GM19193 (cell line): ENCODE data around the gene NDUFV1.

Experiments used
- POLR2A ChIP-seq: IDR thresholded peaks from 4 replicates; pipeline ENCODE4 v1.6.1; 2011; ENCODE audit not compliant: insufficient read depth, insufficient read length; ENCODE audit errors: extremely low read depth

The NDUFV1 gene

DNA sequence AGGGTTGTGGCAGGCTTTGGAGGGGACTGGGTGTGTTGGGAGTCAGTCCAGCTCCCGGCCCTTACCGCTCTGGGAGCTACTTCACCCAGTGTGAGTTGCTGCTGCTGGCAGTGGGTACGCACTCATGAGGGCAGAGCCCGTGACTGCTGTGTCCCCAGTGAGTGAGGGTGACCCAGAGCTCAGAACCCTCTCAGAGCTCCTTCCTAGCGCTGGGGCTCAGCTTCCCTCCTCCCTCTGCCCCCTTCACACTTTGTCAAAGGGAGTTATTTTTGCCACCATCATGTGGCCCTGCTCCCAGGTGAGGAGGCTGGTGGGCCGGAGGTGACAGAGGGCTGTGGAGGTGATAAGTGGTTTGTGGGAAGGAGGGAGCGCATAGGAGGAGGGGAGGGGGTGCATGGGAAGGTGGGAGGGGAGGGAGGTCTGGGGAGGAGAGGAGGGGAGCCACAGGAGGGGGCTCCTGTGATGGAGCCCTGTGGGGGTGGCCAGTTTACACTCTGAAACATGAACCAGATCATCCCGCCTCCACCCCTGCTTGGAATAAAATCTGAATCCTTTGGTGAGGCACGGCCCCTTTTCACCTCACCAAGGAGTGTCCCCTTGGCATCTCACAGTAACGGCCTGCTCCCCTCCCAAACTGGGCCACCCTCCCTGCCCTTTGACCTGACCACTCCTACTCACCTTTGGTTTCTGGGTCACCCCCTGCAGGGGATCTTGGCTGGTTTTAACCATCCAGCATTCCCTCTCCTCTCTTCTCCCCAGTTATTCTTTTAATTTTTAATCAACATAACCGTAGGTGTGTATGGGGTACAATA, 9.9 kb downstream of the NDUFV1 start:
- no peak for TF ChIP-seq POLR2A

DNA sequence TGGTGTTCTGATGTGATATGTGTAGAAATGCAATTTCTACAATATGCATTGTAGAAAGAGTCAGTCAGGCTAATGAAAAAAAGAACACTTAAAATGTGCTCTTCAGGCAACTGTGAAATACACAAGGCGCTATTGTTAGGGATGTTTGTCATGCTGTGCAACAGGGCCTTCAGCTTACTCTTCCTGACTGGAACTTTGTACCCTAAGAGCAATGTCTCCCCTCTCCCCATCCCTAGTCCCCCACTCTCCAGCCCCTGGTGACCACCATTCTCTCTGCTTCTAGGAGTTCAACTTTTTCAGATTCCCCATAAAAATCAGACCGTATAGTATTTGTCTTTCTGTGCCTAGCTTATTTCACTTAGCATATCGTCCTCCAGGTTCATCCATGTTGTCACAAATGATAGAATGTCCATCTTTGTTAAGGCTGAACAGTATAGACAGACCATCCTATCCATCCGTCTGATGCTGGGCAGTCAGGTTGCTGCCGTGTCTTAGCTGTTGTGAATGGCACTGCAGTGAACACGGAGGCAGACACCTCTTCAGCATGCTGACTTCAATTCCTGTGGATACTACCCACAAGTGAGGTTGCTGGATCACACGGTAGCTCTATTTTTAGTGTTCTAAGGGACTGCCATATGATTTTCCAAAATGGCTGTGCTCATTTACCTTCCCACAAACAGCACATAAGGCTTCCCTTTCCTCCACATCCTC, 10.7 kb downstream of the NDUFV1 start:
- no peak for TF ChIP-seq POLR2A

DNA sequence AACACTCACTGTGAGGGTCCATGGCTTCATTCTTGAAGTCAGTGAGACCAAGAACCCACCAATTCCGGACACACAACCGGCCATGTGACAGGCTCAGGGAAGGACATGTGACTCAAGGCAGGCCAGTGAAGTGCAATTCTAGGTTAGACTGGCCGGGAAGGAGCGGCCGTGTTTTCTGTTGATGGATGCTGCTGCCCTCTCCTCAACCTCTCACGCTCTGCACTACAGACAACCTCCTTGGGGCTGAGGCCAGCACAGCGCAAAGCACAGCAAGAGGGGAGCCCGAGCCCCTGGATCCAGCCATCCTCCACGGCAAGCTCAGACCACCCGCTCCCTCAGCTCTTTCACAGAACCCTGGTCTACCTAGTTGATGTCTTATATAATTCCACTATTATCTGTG, 20.2 kb downstream of the NDUFV1 start:
- TF ChIP-seq POLR2A = no peak

DNA sequence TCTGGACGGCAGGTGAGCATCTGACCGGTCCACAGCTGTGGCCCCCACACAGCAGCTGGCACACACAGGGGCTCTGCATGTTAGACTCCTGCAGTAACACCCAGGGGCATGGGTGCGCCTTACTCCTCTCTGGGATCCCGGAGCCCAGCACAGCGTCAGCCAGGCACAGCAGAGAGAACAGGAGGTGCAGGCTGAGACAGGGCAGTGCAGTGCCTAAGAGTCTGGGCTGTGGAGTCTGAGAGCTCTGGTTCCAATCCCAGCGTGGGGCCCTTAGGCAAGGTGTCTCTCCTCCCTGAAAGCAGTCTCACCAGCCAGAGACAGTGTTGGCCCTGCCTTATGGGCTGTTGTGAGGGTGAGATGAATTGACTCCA, 20.7 kb downstream of the NDUFV1 start:
- no peak for TF ChIP-seq POLR2A

DNA sequence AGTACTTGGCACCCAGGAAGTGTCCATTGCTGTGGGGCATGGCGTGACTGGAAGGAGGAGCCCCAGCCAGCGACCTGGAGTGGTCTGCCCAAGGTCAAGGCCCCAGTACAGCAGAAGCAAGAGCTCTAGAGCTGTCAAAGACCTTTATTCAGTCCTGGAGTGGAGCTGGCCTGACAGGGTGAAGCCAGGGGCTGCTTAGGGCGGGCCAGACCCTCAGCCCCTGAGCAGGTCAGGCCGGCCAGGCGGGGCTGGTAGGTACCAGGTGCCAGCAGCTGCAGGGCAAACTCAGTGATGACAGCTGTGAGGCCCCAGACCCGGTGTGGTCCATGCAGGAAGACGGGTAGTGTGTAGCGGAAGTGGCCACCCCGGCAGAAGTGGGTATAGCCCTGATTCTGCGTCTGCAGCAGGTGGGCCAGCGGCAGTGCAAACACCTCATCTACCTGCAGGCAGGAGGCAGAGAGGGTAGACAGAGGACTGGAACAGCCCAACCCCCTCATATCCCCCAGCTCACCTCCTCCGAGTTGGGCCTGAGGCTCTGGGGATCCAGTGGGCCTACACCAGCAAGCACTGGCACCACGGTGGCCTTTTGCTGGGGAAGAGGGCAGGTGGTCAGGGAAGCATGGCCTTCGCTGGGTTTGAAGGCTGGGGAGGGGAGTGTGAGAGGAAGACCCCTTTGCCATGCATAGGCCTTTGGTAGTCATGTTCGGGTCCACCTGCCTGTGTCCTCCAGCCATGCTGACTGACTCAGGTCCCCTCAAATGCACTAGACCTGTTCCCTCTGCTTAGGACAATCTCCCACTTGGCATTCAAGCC, 21.3 kb downstream of the NDUFV1 start:
- no peak for TF ChIP-seq POLR2A

DNA sequence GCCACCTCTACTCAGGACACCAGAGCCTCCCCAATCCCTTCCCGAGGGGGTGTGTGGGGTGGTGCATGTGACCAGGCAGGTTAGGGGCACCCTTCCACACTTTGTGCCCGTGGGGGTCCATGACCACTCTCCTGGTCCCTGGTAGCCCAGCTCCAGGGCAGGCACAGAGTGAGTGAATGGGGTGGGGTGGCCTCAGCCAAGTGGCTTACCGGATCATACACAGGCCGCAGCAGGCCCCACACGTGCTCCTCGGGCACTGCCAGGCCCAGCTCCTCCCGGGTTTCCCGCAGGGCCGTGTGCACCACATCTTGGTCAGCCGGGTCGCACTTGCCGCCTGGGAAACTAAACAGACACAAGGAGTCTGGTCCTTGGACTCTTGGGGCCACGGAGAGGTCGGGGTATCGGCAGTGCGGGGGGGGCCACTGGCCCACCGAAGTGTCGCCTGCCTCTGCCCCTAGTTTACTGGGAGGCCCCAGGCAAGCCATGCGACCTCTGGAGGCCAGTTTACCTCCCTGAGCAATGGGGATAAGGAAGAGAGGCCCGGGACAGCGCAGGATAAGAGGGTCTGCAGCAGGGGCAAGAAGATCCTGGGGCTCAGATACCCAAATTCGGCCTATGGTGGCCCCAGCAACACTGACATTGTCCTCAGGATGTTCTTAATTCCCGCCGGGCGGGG, 22.1 kb downstream of the NDUFV1 start:
- TF ChIP-seq POLR2A = no peak

DNA sequence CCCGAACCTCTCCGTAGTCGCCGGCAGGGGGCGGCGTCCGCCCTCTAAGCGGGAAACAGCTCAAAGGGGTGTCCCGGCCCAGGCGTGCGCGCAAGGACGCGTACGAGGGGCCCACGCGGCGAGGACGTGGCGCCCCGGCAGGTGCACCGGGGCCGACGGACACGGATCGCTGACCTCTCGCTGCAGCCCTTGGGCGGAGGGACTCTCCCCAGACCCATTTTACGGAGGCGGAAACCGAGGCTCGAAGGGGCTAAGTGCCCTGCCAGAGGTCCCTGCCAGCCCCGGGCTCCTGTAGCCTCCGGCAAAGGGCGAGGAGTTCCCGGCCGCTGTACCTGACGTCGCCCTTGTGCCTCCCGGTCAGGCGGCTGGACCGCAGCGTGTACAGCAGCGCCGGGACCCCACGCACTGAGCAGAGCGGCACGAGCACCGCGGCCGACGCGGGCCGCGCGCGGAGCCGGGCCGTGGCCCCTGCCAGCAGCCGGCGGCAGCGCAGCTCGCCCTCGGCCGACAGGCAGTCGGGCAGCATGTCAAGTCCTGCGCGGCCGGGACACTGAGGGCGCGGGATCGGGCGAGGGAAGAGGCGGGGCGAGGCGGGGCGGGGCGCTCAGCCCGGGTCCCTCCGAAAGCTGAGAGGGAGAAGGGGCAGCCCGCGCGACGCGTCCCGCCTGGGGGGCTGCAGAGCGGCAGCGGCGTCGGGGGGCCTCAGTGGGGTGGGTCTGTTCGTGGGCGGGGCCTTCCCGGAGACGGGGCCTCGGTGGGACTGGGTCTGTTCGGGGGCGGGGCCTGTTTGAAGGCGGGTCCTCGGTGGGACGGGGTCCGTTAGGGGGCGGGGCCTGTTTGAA, 22.9 kb downstream of the NDUFV1 start, which contains the start of gene NUDT8:
TSS of gene NUDT8 (minus strand) at position 552 of the 842 bp plus-strand sequence. CDS start at position 526, 26 bp downstream.
- TF ChIP-seq POLR2A = peak; percentile 58

DNA sequence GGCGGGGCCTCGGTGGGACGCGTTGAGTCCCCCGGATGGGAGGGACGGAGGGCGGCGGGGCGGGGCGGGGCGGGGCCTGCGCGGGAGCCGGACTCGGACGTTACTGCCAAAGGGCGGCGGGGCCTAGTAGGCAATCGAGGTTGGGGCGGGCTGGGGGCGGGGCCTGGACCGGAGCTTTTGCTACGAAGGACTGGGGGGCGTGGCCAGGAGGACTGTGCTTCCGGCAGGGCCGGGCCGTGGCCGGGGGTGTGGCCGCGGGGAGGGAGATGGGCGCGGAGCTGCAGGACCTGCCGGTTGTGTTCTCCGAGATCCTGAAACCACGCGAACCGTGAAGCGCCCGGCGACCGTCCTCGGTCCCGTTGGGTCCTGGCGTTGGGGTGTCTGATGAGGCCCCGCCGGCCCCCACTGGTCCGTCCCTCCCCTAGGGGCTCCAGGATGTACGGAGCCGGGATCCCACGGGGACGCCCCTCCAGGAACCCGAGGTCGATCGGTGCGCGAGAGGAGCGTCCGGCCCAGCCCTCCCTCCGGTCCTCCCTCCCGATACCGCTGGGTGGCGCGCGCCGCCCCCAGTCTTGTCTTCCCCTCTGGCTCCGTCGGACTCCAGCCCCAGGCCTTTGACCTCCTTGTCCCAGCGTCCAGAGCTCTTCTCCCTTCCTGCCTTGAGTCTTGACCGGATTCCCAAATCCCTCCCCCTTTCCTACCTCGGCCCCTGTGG, 23.6 kb downstream of the NDUFV1 start:
- peak; percentile 67 for TF ChIP-seq POLR2A

DNA sequence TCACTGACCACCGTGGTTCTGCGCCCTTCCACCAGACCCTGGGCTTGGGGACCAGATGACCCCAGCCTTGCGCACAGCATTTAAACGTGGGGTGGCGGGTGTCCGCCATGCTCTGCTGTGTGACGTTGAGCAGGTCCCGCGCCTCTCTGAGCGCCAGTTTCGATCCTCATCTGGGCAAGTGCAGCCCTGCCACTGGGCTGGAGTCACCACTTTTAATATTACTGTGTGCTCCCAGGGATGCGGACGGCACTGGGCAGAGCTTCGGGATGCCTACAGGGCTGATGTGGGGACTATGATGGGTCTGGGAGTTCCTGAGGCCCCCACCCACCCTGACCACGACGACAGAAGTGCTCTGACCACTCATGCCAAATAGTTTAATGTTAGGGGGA, 24.2 kb downstream of the NDUFV1 start:
- TF ChIP-seq POLR2A = no peak

DNA sequence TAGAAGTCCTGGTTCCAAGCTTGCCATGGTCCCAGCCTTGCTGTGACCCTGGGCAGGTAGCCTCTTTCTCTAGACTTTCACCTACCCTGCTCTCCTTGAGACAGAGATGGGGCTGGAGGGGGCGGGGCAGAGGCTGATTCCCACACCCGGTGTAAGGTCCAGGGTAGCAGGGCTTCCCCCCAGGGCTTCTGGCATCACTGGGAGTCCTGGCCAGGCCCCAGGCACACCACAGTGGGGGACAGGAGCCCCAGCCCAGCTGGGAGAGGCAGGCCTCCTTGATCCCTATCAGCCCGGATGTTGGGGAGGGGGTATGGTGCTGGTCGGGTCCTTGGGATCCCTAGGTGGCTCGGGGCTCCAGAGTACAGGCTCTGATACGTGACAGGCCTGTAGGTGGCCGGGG, 24.7 kb downstream of the NDUFV1 start:
- no peak for TF ChIP-seq POLR2A

DNA sequence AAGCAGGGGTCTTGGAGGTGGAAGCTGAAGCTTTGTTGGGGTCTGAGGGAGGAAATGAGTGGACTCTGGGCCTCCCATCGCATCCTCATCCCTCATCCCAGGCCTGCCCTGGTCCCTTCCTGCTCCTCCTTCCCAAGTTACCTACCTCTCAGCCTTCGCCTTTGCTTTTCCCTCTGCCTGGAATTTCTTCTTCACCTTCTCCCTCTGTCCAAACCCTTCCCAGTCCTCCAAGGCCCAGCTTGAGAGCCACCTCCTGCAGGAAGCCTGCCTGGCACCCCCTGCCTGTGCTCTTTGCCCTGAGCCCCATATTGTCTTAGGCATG, 25.1 kb downstream of the NDUFV1 start:
- TF ChIP-seq POLR2A = no peak

DNA sequence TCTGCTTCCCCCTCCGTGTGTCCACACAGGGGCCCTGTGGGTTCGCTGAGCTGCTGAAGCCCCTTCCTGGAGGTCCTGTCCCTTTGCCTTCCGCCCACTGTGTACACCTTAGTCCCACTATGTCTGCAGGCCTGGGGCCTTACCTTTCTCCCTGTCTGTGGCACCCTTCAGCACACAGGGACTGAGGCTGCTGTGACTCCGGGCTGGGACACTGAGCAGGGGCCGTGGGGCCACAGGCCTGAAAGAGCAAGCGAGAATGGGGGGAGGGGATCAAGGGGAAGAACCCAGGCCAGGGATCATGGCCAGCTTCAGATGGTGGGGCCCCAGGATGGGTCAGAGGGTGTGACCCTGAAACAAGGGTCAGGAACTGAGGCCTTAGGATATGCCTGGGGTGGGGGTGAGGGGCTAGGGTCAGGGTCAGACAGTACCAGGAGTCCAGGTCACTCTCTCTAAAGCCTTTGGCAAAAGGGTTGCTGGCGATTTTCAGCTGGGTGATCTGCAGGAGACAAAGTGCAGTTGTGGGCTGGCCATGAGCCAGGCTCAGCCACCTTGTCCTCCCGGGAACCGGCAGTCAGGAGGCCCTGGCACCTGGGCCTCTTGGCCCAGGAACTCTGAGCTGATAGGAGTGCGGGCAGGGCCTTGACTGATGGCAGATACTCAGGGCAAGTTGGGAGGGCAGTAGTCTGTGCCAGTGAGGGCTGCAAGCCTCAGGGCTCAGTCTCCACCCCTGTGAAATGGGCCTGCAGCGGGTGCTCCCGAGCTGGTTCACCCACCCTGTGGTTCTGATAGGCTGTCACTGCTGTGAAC, 25.6 kb downstream of the NDUFV1 start:
- no peak for TF ChIP-seq POLR2A
